ENCODE data around the gene RASD1.

Gene RASD1

GRCh38 chr17:17525311-17525710 is 29.1 kb upstream of the RASD1 start:
- H3K27me3 ChIP-seq (ENCODE audit: control insufficient read depth in 1 of 2, insufficient read depth in 2 of 2, low read length in 2 of 2): no peaks in the 10 kb centered on the region
- no peak overlapping the region for H3K4me3 ChIP-seq (ENCODE audit: low read depth in 1 of 2, low read length in 2 of 2)
- H3K36me3 ChIP-seq (ENCODE audit: insufficient read depth, low read length): no peaks in the 10 kb centered on the region
- H3K9ac ChIP-seq (ENCODE audit: low read length): no peak overlapping the region
- H3K9me3 ChIP-seq (ENCODE audit: low read length): no peaks in the 10 kb centered on the region
- H3K4me1 ChIP-seq (ENCODE audit: insufficient read depth, low read length): peaks cover 5% of the 10 kb centered on the region
- no peak overlapping the region for H3K27ac ChIP-seq (ENCODE audit: low read depth, low read length)

GRCh38 chr17:17523731-17524490 is 27.7 kb upstream of the RASD1 start:
- Histone ChIP-seq H3K4me3 (ENCODE audit: low read depth in 1 of 2, low read length in 2 of 2) (no peak overlapping the region), H3K27me3 (ENCODE audit: control insufficient read depth in 1 of 2, insufficient read depth in 2 of 2, low read length in 2 of 2) (no peaks in the 10 kb centered on the region), H3K27ac (ENCODE audit: low read depth, low read length) (no peak overlapping the region)

DNA sequence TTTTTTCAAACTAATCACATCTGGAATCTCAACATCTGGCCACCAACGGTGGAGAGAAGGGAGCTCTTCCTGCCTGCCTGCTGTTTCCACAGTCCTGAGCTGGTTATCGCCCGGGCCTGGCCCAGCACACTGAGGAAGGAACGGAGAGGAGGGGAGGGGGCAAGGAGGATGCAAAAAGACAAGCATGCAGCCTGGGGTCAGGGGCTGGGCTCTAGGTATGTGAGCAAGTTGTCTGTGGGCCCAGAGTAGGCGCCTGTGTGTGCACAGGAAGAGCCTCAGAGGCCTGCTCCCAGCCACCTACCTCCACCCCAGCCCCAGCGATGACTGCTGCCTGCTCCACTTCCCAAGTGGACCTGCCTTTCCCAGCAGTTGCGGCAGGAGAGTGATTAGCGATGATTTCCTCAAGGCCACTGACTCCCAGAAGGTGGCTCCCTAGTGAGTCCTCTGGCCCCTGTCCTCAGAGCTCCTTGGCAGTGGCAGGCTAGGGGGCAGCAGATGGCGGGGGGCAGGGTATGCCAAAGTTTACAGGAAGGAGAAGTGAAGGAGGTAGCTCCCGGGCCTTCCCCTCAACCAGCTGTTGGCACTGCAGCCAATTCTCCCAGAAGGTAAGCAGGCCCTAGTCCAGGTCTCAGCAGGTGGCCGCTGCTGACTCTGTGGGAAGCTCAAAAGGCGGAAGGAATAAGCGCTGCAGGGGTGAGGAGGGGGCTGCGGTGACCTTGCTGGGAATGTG is 27.0 kb upstream of the RASD1 start:
- no peaks in the 10 kb centered on the region for H3K9me3 ChIP-seq (ENCODE audit: low read length)
- H3K4me1 ChIP-seq (ENCODE audit: insufficient read depth, low read length): peaks cover 5% of the 10 kb centered on the region
- H3K36me3 ChIP-seq (ENCODE audit: insufficient read depth, low read length): no peaks in the 10 kb centered on the region
- no peak overlapping the region for H3K9ac ChIP-seq (ENCODE audit: low read length)
- H3K27ac ChIP-seq (ENCODE audit: low read depth, low read length): no peak overlapping the region
- no peak overlapping the region for H3K4me3 ChIP-seq (ENCODE audit: low read depth in 1 of 2, low read length in 2 of 2)
- no peaks in the 10 kb centered on the region for H3K27me3 ChIP-seq (ENCODE audit: control insufficient read depth in 1 of 2, insufficient read depth in 2 of 2, low read length in 2 of 2)

More at GRCh38 chr17:17523731-17524490, 27.7 kb upstream of the RASD1 start:
- H3K4me1 ChIP-seq (ENCODE audit: insufficient read depth, low read length): peaks cover 5% of the 10 kb centered on the region
- no peaks in the 10 kb centered on the region for H3K9me3 ChIP-seq (ENCODE audit: low read length)
- H3K36me3 ChIP-seq (ENCODE audit: insufficient read depth, low read length): no peaks in the 10 kb centered on the region
- H3K9ac ChIP-seq (ENCODE audit: low read length): no peak overlapping the region

DNA sequence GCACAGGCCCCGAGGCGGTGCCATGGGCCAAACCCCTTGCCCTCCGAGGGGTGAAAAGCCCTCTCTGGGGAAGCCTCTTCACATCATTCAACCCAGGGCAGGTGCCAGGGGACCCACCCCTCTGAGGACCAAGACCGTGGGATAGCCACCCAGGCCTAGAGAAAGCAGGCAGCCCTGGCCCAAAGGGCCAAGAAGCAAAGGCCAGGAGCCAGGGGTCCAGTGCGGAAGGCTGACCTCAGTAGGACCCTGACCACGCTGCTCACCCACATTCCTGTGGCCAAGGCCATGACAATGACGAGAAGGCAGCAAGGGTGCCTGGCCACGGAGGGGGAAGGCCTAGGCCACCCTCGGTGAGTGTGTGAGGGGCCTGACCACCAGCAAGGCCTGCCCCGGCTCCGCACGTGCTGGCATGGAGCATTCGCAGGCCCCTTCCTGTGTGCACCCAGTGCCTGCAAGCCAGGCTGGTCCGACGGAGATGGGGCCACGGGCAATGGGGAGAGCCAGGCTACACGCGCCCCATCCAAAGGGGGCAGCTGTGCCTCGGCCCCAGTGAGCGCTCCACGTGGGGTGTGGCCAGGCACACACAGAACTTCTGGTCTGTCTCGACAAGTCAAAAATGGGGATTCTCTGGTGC is 24.5 kb upstream of the RASD1 start:
- no peaks in the 10 kb centered on the region for H3K27me3 ChIP-seq (ENCODE audit: control insufficient read depth in 1 of 2, insufficient read depth in 2 of 2, low read length in 2 of 2)
- no peaks in the 10 kb centered on the region for H3K4me1 ChIP-seq (ENCODE audit: insufficient read depth, low read length)
- H3K9me3 ChIP-seq (ENCODE audit: low read length): no peaks in the 10 kb centered on the region
- H3K27ac ChIP-seq (ENCODE audit: low read depth, low read length): no peak overlapping the region
- no peak overlapping the region for H3K4me3 ChIP-seq (ENCODE audit: low read depth in 1 of 2, low read length in 2 of 2)
- H3K9ac ChIP-seq (ENCODE audit: low read length): no peak overlapping the region
- H3K36me3 ChIP-seq (ENCODE audit: insufficient read depth, low read length): no peaks in the 10 kb centered on the region

DNA sequence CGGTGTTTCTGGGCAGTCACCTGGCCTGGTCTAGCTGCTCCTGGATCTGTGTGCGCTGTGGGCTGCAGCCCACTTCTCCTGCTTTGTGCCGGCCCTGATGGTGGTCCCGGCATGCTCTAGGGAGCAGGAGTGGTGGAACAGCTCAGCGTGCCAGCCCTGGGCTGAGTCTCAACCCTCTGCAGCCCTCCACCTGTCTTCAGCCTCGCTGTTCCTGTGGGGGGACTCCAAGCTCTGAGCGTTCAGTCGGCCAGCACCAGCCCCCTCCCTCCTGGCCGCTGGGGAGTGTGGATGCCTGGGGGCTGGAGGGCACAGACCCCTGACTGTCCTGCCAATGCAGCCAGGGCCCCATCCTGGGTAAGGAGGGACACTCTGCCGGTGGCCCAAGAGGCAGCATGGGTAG is 23.7 kb upstream of the RASD1 start:
- Histone ChIP-seq H3K9me3 (ENCODE audit: low read length) (no peaks in the 10 kb centered on the region), H3K27ac (ENCODE audit: low read depth, low read length) (no peak overlapping the region), H3K36me3 (ENCODE audit: insufficient read depth, low read length) (no peaks in the 10 kb centered on the region), H3K4me3 (ENCODE audit: low read depth in 1 of 2, low read length in 2 of 2) (no peak overlapping the region), H3K4me1 (ENCODE audit: insufficient read depth, low read length) (no peaks in the 10 kb centered on the region), H3K27me3 (ENCODE audit: control insufficient read depth in 1 of 2, insufficient read depth in 2 of 2, low read length in 2 of 2) (no peaks in the 10 kb centered on the region), H3K9ac (ENCODE audit: low read length) (no peak overlapping the region)

GRCh38 chr17:17518951-17519350 is 22.8 kb upstream of the RASD1 start:
- H3K9me3 ChIP-seq (ENCODE audit: low read length): no peaks in the 10 kb centered on the region
- H3K36me3 ChIP-seq (ENCODE audit: insufficient read depth, low read length): no peaks in the 10 kb centered on the region
- H3K9ac ChIP-seq (ENCODE audit: low read length): no peak overlapping the region
- no peaks in the 10 kb centered on the region for H3K27me3 ChIP-seq (ENCODE audit: control insufficient read depth in 1 of 2, insufficient read depth in 2 of 2, low read length in 2 of 2)
- H3K4me3 ChIP-seq (ENCODE audit: low read depth in 1 of 2, low read length in 2 of 2): no peak overlapping the region
- no peak overlapping the region for H3K27ac ChIP-seq (ENCODE audit: low read depth, low read length)
- no peaks in the 10 kb centered on the region for H3K4me1 ChIP-seq (ENCODE audit: insufficient read depth, low read length)

DNA sequence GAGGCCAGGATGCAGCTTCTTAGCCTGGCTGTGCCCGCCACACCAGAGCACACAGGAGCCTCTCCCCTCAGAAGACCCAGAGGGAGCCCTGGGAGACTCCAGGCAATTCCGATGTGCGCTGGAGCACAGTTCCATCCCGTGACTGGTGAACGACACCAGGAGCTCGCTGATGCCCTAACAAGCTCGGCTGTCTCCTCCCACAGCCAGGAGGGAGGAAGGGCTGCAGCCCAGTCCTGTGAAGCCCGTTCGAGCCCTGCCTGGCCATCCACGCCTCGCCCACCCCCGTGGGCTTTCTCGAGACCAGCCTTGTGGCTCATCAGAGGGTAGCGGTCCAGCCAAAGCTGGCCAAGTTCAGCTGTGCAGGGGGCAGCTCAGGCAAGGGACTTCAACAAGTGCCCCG is 21.8 kb upstream of the RASD1 start:
- no peaks in the 10 kb centered on the region for H3K9me3 ChIP-seq (ENCODE audit: low read length)
- H3K27ac ChIP-seq (ENCODE audit: low read depth, low read length): no peak overlapping the region
- H3K9ac ChIP-seq (ENCODE audit: low read length): no peak overlapping the region
- no peaks in the 10 kb centered on the region for H3K4me1 ChIP-seq (ENCODE audit: insufficient read depth, low read length)
- H3K36me3 ChIP-seq (ENCODE audit: insufficient read depth, low read length): no peaks in the 10 kb centered on the region
- no peaks in the 10 kb centered on the region for H3K27me3 ChIP-seq (ENCODE audit: control insufficient read depth in 1 of 2, insufficient read depth in 2 of 2, low read length in 2 of 2)
- H3K4me3 ChIP-seq (ENCODE audit: low read depth in 1 of 2, low read length in 2 of 2): no peak overlapping the region

- Histone ChIP-seq H3K36me3 (ENCODE audit: insufficient read depth, low read length) (no peaks in the 10 kb centered on the region), H3K27me3 (ENCODE audit: control insufficient read depth in 1 of 2, insufficient read depth in 2 of 2, low read length in 2 of 2) (no peaks in the 10 kb centered on the region), H3K4me3 (ENCODE audit: low read depth in 1 of 2, low read length in 2 of 2) (no peak overlapping the region), H3K4me1 (ENCODE audit: insufficient read depth, low read length) (no peaks in the 10 kb centered on the region), H3K9ac (ENCODE audit: low read length) (no peak overlapping the region), H3K27ac (ENCODE audit: low read depth, low read length) (no peak overlapping the region), H3K9me3 (ENCODE audit: low read length) (no peaks in the 10 kb centered on the region)
Observed at GRCh38 chr17:17516941-17517720, 20.9 kb upstream of the RASD1 start.

DNA sequence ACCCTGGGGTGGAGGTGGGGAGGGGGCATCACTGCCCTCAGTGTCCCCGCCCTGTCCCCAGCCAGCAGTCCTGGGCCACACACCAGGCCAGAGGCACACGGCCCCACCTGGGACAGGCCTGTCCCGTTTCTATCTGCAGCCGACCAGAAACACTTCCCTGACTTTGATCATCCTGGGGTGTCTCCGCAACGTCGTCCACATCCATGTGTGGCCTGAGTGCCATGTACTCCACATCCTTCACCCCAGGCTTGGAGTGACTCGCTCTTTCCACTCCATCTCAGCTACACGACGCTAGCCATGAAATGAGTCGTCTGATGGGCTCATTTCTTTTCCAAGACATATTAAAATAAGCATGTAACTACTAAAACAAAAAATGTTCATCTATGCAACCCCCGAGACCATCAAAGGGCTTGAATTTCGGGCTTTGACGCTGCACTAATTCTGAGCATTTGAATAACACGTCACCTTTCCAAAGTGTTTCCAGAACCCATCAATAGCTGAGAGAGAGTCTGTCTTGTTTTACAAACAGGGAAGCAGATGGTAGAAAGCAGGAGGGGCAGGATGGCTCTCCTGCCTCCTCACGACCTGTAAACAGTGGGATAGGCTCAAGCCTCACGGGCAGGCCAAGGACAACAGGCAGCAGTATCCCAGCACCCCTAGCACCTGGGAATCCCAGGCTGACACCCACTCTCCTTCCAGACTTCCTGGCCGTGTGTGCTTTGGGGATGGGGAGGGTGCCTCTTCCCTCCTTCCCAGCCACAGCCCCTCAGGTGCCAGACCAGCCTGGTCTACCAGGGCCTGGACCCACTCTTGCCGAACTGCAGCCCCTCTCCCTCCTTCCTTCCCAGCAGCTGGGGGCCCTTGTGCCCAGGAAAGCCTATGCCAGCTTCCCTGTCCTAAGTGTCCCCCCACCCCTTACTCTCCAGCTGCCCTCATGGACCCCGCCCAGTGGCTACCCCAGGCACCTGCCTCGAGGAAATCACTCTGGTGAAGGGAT is 20.0 kb upstream of the RASD1 start:
- Histone ChIP-seq H3K36me3 (ENCODE audit: insufficient read depth, low read length) (no peaks in the 10 kb centered on the region), H3K27ac (ENCODE audit: low read depth, low read length) (no peak overlapping the region), H3K9ac (ENCODE audit: low read length) (no peak overlapping the region), H3K4me1 (ENCODE audit: insufficient read depth, low read length) (no peaks in the 10 kb centered on the region), H3K4me3 (ENCODE audit: low read depth in 1 of 2, low read length in 2 of 2) (no peak overlapping the region), H3K9me3 (ENCODE audit: low read length) (no peaks in the 10 kb centered on the region), H3K27me3 (ENCODE audit: control insufficient read depth in 1 of 2, insufficient read depth in 2 of 2, low read length in 2 of 2) (no peaks in the 10 kb centered on the region)

GRCh38 chr17:17514993-17515933 is 19.1 kb upstream of the RASD1 start:
- no peaks in the 10 kb centered on the region for H3K4me1 ChIP-seq (ENCODE audit: insufficient read depth, low read length)
- no peaks in the 10 kb centered on the region for H3K9me3 ChIP-seq (ENCODE audit: low read length)
- no peaks in the 10 kb centered on the region for H3K27me3 ChIP-seq (ENCODE audit: control insufficient read depth in 1 of 2, insufficient read depth in 2 of 2, low read length in 2 of 2)
- H3K4me3 ChIP-seq (ENCODE audit: low read depth in 1 of 2, low read length in 2 of 2): no peak overlapping the region
- no peak overlapping the region for H3K27ac ChIP-seq (ENCODE audit: low read depth, low read length)
- H3K9ac ChIP-seq (ENCODE audit: low read length): no peak overlapping the region
- H3K36me3 ChIP-seq (ENCODE audit: insufficient read depth, low read length): no peaks in the 10 kb centered on the region

All from muscle layer of colon (tissue), 2 donors.